Stomach smooth muscle (tissue), 2 donors: ENCODE data around the gene PELI2.

Experiments used
- H3K27ac ChIP-seq: one replicate; pipeline ENCODE4 v1.7.0; 2013; ENCODE audit warnings: mild to moderate bottlenecking, low read length, inconsistent platforms
- H3K27me3 ChIP-seq, 2 donors: one replicate each; pipeline ENCODE4 v1.7.0; 2013; ENCODE audit warnings: low read length in 2 of 2; ENCODE audit not compliant: insufficient read depth in 2 of 2, control insufficient read depth in 1 of 2
- H3K36me3 ChIP-seq, 2 donors: one replicate each; pipeline ENCODE4 v1.7.0; 2013; ENCODE audit warnings: low read length in 2 of 2; ENCODE audit not compliant: control insufficient read depth in 2 of 2, insufficient read depth in 2 of 2
- H3K4me1 ChIP-seq: one replicate; pipeline ENCODE4 v1.7.0; 2013; ENCODE audit warnings: low read length; ENCODE audit not compliant: control insufficient read depth, insufficient read depth
- H3K4me3 ChIP-seq, 2 donors: one replicate each; pipeline ENCODE4 v1.7.0; 2013; ENCODE audit warnings: low read length in 2 of 2
- H3K9ac ChIP-seq, 2 donors: one replicate each; pipeline ENCODE4 v1.7.0; 2013; ENCODE audit warnings: low read length in 2 of 2, mild to moderate bottlenecking in 1 of 2
- H3K9me3 ChIP-seq, 2 donors: one replicate each; pipeline ENCODE4 v1.7.0; 2013; ENCODE audit warnings: low read length in 2 of 2; ENCODE audit not compliant: control insufficient read depth in 2 of 2
- donor health status: healthy.
- donor health status: Pancreatic carcinoma.

The PELI2 gene

DNA sequence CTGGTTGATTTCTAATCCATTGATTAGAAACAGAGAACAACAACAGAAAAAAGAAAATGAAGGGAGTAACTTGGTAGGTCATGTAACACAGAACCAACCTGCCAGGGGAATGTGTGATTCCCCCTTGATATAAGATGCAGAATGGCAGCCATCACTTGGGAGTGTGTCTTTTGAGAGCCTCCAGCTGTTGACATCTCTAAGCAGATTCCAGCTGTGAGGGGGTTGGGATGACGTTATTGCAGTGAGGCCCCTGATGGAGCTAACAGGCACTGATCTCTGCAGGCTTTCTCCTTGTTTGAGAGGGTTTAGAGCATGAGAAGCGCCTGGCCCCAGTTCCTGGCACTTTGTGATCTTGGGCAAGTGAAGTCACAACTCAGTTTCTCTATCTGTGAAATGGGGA, 124.9 kb downstream of the PELI2 start:
- Histone ChIP-seq H3K27me3 (no peaks in the 10 kb centered on the region), H3K9me3 (no peaks in the 10 kb centered on the region), H3K9ac (no peak overlapping the region), H3K4me3 (no peak overlapping the region), H3K27ac (no peak overlapping the region), H3K4me1 (no peaks in the 10 kb centered on the region), H3K36me3 (no peaks in the 10 kb centered on the region)

DNA sequence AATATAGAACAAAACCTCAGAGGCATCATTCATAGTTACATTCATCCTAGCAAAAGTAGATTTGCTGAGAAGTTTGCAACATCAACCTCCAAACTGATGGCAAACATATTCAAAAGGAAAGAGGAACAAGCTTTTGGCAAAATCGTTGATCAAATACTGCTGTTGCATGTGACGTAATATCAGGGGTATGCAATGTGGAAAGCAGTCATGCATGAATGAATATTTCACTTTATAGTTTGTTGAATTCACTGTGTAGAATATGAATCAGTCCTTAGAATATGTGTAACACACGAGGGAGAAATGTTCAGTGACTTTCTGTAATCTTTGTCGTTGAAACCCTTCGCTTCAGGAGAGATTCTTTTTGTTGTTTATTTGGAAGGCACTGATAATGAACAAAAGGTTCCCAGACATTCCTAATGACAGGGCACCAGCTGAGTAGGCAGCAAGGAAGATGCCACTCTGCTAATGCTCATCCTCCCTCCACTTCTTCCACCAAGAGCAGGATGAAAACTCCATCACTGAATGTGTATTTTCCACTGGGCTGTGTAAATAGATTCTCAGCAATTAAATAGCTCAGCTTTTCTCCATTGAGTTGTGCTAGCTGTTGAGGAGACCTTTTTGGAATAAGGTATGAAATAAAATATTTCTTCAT, 126.1 kb downstream of the PELI2 start:
- Histone ChIP-seq H3K27ac (no peak overlapping the region), H3K27me3 (no peaks in the 10 kb centered on the region), H3K36me3 (no peaks in the 10 kb centered on the region), H3K9me3 (no peaks in the 10 kb centered on the region), H3K9ac (no peak overlapping the region), H3K4me1 (no peaks in the 10 kb centered on the region), H3K4me3 (no peak overlapping the region)

- Histone ChIP-seq H3K27ac (no peak overlapping the region), H3K9ac (no peak overlapping the region), H3K4me3 (no peak overlapping the region), H3K4me1 (no peaks in the 10 kb centered on the region), H3K36me3 (no peaks in the 10 kb centered on the region), H3K9me3 (no peaks in the 10 kb centered on the region), H3K27me3 (no peaks in the 10 kb centered on the region)
These were observed 129.4 kb downstream of the PELI2 start for GRCh38 chr14:56247495-56248200.

GRCh38 chr14:56248442-56248841, 130.2 kb downstream of the PELI2 start:
- H3K4me3 ChIP-seq = no peak overlapping the region
- no peak overlapping the region for H3K27ac ChIP-seq
- no peaks in the 10 kb centered on the region for H3K36me3 ChIP-seq
- no peaks in the 10 kb centered on the region for H3K27me3 ChIP-seq
- H3K4me1 ChIP-seq = no peaks in the 10 kb centered on the region
- H3K9ac ChIP-seq = no peak overlapping the region
- no peaks in the 10 kb centered on the region for H3K9me3 ChIP-seq

DNA sequence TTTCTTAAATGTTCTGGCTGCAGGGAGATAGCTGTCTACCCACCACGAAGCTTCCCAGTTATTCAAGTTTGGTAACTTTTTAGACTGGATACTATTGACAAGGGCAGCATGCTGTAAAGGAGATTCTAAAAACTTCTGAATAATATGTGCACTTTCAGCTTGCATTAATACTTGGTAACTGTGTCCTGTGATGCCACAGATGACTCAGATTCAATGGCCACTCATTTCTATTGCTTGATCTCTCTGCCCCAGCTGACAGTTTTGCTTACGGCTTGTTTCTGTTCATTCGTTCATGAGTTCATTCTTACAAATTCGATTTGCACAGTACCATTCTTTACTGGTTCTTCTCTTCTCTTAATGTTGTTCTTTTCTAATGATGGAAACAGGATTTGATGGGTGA, 142.8 kb downstream of the PELI2 start:
- Histone ChIP-seq H3K9me3 (no peaks in the 10 kb centered on the region), H3K9ac (no peak overlapping the region), H3K4me1 (no peaks in the 10 kb centered on the region), H3K27ac (no peak overlapping the region), H3K27me3 (no peaks in the 10 kb centered on the region), H3K4me3 (no peak overlapping the region), H3K36me3 (no peaks in the 10 kb centered on the region)

GRCh38 chr14:56262530-56262929, 144.3 kb downstream of the PELI2 start:
- H3K27ac ChIP-seq = no peak overlapping the region
- H3K36me3 ChIP-seq = no peaks in the 10 kb centered on the region
- H3K27me3 ChIP-seq = no peaks in the 10 kb centered on the region
- H3K4me1 ChIP-seq = no peaks in the 10 kb centered on the region
- no peak overlapping the region for H3K9ac ChIP-seq
- H3K9me3 ChIP-seq = no peaks in the 10 kb centered on the region
- H3K4me3 ChIP-seq = no peak overlapping the region

GRCh38 chr14:56268039-56268438, 149.8 kb downstream of the PELI2 start:
- Histone ChIP-seq H3K9ac (no peak overlapping the region), H3K27ac (no peak overlapping the region), H3K9me3 (no peaks in the 10 kb centered on the region), H3K4me1 (no peaks in the 10 kb centered on the region), H3K36me3 (no peaks in the 10 kb centered on the region), H3K27me3 (no peaks in the 10 kb centered on the region), H3K4me3 (no peak overlapping the region)

DNA sequence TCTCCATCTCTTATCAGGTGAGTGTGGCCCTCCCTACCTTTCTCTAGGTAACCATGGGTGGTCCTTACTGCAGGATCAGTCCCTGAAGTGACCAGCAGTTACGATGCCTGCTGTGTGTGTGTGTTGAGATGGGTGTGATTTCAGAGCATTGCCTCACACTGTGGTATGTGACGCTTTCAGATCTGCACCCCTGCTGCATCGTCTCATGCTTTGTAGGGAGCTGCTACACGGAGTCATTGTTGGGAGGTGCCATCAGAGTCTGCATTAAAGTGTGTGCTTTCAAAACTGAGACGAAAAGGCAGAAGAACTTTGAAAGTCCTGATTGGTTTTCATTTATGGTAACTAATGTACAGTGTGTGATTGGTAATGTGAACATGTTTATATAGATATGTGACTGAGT, 150.5 kb downstream of the PELI2 start:
- Histone ChIP-seq H3K4me1 (no peaks in the 10 kb centered on the region), H3K9ac (no peak overlapping the region), H3K27ac (no peak overlapping the region), H3K4me3 (no peak overlapping the region), H3K9me3 (no peaks in the 10 kb centered on the region), H3K36me3 (no peaks in the 10 kb centered on the region), H3K27me3 (no peaks in the 10 kb centered on the region)

GRCh38 chr14:56270921-56271320, 152.7 kb downstream of the PELI2 start:
- Histone ChIP-seq H3K27me3 (no peaks in the 10 kb centered on the region), H3K36me3 (no peaks in the 10 kb centered on the region), H3K4me3 (no peak overlapping the region), H3K27ac (no peak overlapping the region), H3K4me1 (no peaks in the 10 kb centered on the region), H3K9me3 (no peaks in the 10 kb centered on the region), H3K9ac (no peak overlapping the region)

DNA sequence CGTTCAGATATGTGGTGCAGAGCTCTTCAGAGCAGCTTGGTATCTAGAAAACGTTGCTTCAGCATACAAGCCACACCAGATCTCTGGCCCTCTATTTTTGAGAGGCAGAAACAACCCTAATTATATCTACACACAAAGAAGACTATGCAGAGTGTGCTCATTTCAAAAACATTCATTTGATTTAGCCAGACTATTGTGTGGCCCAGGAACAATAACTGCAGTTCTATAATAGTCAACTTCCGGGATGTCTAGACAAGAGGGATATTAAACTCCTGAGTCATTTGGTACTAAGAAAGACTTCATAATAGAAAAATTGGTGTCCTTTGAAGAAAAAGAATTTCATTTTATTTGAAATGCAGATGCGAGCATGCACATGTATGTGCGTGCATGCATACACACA, 153.8 kb downstream of the PELI2 start:
- Histone ChIP-seq H3K9ac (no peak overlapping the region), H3K9me3 (no peaks in the 10 kb centered on the region), H3K4me3 (no peak overlapping the region), H3K27me3 (no peaks in the 10 kb centered on the region), H3K4me1 (no peaks in the 10 kb centered on the region), H3K36me3 (no peaks in the 10 kb centered on the region), H3K27ac (no peak overlapping the region)

GRCh38 chr14:56273155-56273554, 154.9 kb downstream of the PELI2 start:
- Histone ChIP-seq H3K4me3 (no peak overlapping the region), H3K27me3 (no peaks in the 10 kb centered on the region), H3K27ac (no peak overlapping the region), H3K4me1 (no peaks in the 10 kb centered on the region), H3K9ac (no peak overlapping the region), H3K9me3 (no peaks in the 10 kb centered on the region), H3K36me3 (no peaks in the 10 kb centered on the region)
